HG02938 (cell line): ENCODE results near the gene CACNG7.

Experiments used
- ATAC-seq: cut with Tn5 transposase; IDR thresholded peaks from one replicate; pipeline ENCODE4 v1.9.1; 2021; ENCODE audit warnings: mild to moderate bottlenecking, moderate library complexity; ENCODE audit not compliant: unreplicated experiment

CACNG7 gene

DNA sequence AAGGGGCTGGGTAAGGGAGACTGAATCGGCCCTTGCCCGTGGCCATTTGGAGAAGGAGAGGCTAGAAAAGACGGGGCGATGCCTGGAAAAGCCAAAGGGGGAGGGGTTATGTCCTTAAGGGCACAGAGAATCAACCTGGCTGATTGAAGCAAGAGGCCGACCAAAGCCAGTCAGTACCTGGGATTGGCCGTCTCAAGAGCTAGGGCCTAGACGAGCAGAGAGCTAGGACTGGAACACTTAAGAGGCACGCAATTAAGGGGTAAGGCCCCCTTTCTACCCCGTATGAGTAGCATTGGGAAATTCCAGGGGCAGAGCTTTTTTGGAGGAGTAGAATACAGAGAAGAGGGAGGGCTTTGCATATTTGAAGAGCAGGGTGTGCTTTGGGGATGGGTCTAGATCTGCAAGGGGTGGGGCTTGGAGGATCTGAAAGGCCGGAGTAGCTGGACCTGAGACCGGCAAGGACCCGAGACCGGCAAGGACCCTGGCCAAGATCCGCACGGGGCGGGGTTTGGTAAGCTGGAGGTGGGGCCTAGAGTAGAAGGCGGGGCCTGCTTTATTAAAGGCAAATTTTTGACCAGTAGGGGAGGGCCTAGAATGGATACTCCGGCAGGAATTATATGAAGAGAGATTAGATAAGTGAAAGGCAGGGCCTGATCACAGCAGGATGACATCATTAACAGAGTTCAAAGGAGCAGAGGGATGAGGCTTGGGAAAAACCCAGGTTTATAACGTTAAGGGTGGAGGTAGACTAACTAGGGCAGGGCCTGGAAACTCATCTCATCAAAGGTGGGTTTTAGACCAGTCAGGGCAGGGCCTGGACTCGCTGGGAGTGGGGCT is 71.7 kb downstream of the CACNG7 start:
- ATAC-seq, result no peak

DNA sequence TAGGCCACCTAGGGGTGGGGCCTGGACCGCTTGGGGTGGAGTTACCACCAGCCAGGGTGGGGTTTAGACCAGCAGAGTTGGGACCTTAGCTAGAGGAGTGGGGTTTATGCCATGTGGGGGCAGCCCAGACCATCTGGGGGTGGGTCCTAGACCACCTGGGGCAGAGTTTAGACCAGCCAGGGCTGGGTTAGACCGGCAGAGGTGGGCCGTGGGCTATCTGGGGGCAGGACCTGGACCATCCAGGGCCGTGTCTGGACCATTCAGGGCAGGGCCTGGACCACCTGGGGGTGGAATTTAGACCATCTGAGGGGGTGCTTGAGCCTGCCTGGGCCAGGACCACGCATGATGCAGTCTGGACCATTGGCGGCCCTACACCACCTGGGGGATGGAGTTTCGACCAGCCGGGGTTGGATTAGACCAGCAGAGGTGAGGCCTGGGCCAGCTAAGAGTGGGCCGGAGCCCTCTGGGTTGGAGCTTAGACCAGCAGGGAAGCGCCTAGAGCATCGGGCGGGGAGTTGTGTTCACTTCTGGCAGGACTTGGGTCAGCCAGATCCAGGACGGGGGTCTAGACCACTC is 72.4 kb downstream of the CACNG7 start:
- ATAC-seq, result no peak

GRCh38 chr19:53982001-53982451 is 72.9 kb downstream of the CACNG7 start:
- no peak for ATAC-seq

DNA sequence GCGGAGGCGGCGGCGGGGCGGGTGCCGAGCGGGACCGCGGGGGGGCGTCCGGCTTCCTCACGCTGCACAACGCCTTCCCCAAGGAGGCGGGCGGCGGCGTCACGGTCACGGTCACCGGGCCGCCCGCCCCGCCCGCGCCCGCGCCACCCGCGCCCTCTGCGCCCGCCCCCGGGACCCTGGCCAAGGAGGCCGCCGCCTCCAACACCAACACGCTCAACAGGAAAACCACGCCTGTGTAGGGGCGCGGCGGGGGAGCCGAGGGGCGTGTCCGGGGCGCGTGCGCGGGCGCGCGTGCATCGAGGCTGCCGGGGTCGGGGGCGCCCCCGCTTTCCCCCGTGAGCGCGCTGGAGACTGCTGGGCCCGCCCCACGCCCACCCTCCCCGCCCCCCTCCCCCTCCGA is 73.5 kb downstream of the CACNG7 start:
- no peak for ATAC-seq

DNA sequence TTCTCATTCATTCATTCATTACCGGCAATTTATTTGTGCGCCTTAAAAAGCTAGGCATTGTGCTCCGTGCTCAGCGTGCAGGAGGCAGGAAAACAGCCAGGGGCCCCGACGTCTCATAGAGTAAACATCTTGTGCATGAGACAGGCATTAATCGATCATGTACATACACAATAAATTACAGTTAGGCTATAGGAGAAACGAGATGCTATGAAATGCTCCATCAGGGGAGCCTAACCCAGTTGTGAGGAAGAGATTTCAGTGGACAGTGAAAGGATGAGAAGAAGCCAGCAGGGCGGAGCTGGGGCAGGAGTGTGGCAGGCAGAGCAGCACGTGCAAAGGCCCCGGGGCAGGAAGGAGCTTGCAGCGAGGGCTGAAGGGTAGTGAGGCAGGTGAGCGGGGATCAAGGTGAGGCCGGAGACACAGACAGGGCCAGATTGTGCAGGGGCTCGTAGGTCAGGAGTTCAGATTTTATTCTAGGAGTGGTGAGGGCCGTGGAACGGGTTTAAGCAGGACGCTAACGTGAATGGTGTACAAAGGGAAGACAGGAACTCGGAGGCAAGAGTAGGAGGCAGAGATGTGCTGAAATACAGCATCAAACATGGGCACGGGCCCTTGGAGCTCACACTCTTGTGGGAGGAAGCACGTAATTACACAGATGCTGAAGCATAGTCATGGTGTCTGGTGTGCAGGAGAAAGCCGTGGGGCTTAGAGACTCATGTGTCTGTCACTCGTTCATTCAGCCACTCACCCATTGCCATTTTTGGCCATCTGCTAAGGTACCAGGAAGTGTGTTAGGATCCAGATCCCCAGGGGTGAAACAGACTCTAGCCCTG is 74.6 kb downstream of the CACNG7 start:
- ATAC-seq, result no peak

DNA sequence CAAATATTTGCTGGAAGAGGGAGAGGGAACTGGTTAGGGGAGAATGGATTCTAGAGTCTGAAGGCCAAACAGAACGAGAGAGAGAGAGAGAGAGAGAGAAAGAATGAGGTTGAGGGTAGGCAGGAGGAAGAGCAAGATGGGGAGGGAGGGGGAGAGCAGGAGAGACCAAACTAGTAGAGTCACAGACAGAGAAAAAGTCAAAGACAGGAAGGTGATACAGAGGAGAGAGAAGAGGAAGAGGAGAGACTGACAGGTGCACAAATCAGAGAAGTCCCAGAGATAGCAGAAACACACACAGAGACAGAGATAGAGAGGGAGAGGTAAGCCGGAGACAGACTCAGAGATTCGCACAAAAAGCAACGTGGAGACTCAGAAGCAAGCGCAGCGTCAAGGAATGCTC is 76.8 kb downstream of the CACNG7 start:
- no peak for ATAC-seq

GRCh38 chr19:53988981-53989380 is 79.9 kb downstream of the CACNG7 start:
- no peak for ATAC-seq

GRCh38 chr19:53989600-53990533 is 80.8 kb downstream of the CACNG7 start:
- no peak for ATAC-seq

DNA sequence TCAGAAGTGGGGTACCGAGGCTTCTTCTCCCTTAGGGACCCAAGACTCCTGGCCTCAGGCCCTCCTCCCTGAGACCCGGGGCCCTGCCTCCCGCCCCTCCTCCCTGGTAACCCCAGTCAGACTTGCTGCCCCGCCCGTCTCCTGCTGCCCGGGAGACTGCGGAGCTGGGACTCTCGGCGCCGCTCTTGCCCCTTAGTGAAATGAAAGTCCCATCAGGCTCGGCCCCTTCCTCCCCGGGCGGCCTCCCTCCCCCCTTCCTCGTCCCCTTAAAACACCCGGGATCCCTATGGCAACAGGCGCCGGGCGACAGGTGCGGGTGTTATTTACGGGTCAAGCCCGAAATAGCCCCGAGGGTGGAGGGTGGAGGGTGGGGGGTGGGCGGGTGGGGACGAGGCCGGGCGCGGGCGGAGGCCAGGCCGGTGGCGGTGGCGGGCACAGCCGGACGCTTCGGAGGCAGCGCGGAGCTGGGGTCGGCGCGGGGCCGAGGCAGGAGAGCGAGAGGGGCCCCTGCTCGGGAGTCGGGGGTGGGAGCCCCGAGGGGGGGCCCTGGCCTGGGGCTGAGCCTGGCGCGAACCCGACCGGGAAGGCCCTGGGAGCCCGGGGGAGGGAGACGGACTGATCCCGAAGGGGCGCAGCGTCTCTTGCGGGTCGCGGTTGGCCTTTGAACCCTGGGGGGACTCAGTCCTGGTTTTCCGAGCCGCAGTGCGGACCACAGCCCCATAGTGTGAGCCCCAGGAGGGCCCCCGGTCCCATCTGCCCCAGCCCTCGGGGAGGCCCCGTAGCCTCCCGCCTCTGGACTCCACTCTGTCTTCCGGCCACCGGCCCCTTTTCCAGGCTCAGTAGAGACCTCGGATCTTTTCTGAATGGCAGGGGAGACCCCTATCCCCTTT is 82.4 kb downstream of the CACNG7 start, which contains the start of gene CACNG6:
TSS of gene CACNG6 (plus strand) at position 414 of the 890 bp plus-strand sequence. CDS start 1,241 bp downstream, outside the sequence.
- ATAC-seq, result no peak

- ATAC-seq, result no peak
Observed at GRCh38 chr19:53992211-53992610, 83.1 kb downstream of the CACNG7 start.

- ATAC-seq, result no peak
Observed at GRCh38 chr19:53992815-53993214, 83.7 kb downstream of the CACNG7 start.

DNA sequence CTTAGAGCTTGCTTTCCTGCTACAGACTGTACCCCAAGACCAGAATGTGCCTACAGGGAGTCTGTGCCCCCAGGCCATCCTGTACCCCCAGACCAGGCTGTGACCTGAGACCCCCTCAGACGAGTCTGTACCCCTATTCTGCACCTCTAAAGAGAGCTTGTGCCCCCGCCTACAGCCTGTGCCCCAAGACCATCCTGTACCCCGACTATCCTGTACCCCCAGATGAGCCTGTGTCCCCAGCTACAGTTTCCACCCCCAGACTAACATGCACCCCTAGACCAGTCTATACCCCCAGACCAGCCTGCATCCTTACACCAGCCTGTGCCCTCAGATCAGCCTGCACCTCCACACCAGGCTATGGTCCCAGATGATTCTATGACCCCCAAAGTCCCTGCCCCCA is 84.4 kb downstream of the CACNG7 start:
- no peak for ATAC-seq
